Right lobe of liver (tissue), 6 donors: ENCODE results near the gene EMILIN2. TPM values are rescaled to one million over a fixed set of nuclear protein-coding genes. Genes with fewer than 3 reads are reported as not detected.

Source experiments
- ATAC-seq, 4 donors: fragments of 200-7000 bp; cut with Tn5 transposase; one replicate each; pipeline ENCODE4 v1.9.1; 2020; ENCODE audit warnings: mild to moderate bottlenecking in 4 of 4, moderate library complexity in 4 of 4
- DNase-seq, 3 donors: peaks; one replicate each; pipeline ENCODE4 v3.0.0-alpha.2; 2020
- H3K27ac ChIP-seq, 3 donors: fragments of 200-600 bp; one replicate each; pipeline ENCODE4 v1.8.0; 2022
- H3K27me3 ChIP-seq, 2 donors: fragments of 200-600 bp; one replicate each; pipeline ENCODE4 v1.8.0; 2022
- H3K36me3 ChIP-seq, 4 donors: fragments of 200-600 bp; sonication (generic) in 1 of 4; one replicate each; pipeline versions ENCODE4 v1.5.1 to v1.8.0; 2017 to 2022; ENCODE audit warnings: control low read depth in 1 of 4
- H3K4me1 ChIP-seq, 4 donors: fragments of 200-600 bp; sonication (generic) in 1 of 4; one replicate each; pipeline versions ENCODE4 v1.5.1 to v1.8.0; 2017 to 2022; ENCODE audit warnings: control low read depth in 1 of 4
- H3K4me3 ChIP-seq, 3 donors: fragments of 200-600 bp; one replicate each; pipeline ENCODE4 v1.8.0; 2022
- H3K9me3 ChIP-seq, 4 donors: fragments of 200-600 bp; sonication (generic) in 1 of 4; one replicate each; pipeline versions ENCODE4 v1.5.1 to v1.8.0; 2017 to 2022; ENCODE audit warnings: control low read depth in 1 of 4
- CTCF ChIP-seq, 4 donors: fragments of 200-600 bp in 3 of 4; fragments of 450-650 bp in 1 of 4; IDR thresholded peaks; one replicate each; pipeline versions ENCODE4 v1.5.1 to v1.8.0; 2016 to 2022; ENCODE audit warnings: antibody characterized with exemption in 4 of 4, mild to moderate bottlenecking in 2 of 4
- POLR2A ChIP-seq: fragments of 450-650 bp; IDR thresholded peaks from one replicate; pipeline ENCODE4 v1.6.1; 2017; ENCODE audit warnings: antibody characterized with exemption, mild to moderate bottlenecking
- WGBS: methylation state at CpG from one replicate; pipeline ENCODE4 v1.1.6; 2018; ENCODE audit warnings: low coverage, low lambda C conversion rate; ENCODE audit not compliant: insufficient coverage; ENCODE audit errors: missing lambda C conversion rate; 5-methylcytosine and 5-hydroxymethylcytosine counted together
- intact Hi-C, 2 donors: fragments of 100-400 bp; cut with DNase I; formaldehyde crosslinking; loops; one replicate each; pipeline versions ENCODE4 v1.11.2 to v1.14.1; 2022
- total RNA-seq, 6 experiments: library from RNA; depleted of rRNA in 2 of 6; stranded (reverse); fragments of >200 nt in 2 of 6; fragmentation: NEBNext Ultra II Directional in 3 of 6; extraction: Animal tissue kit (Norgen Biotek cat#: 25700) in 3 of 6; gene quantifications; one replicate each; pipeline versions ENCODE4 v1.1.0 to v1.2.4, GENCODE V29; 2016 to 2023
- donor health status: DM: no; HTN: yes; CAD: no.
- donor health status: DM: no; HTN: no; CAD: no.
- donor health status: DM: no; HTN: no; CAD: no.
- donor health status: DM: no; HTN: yes; CAD: no.
- donor health status: DM: no; HTN: yes; CAD: no.

EMILIN2 gene
- total RNA-seq, 6 experiments from 2014 or later: 0.99 to 4.4 (median 2.3) TPM

GRCh38 chr18:2961821-2962220 lies 115.0 kb downstream of the EMILIN2 start:
- H3K27me3 ChIP-seq: no peaks in the 10 kb centered on the region
- peaks cover 0 to 57% (median 13%) of the 10 kb centered on the region in 4 donors for H3K4me1 ChIP-seq
- no peak overlapping the region for H3K4me3 ChIP-seq
- peaks cover 0 to 11% (median 2%) of the 10 kb centered on the region in 4 donors for H3K36me3 ChIP-seq
- intact Hi-C loops: no loop called here
- no peak for DNase-seq
- 22% methylated on average over 4 of the region's 4 CpGs for WGBS
- ATAC-seq: peak; percentile 3 to 32 (median 12)
- TF ChIP-seq POLR2A (no peak), CTCF (IDR thresholded peaks at IDR 0.05) (no peak)
- H3K9me3 ChIP-seq: no peaks in the 10 kb centered on the region
- H3K27ac ChIP-seq: peak overlapping the region; percentile 45 to 71 (median 56)

GRCh38 chr18:2963048-2963447 lies 116.2 kb downstream of the EMILIN2 start:
- intact Hi-C loops: no loop called here
- no peaks in the 10 kb centered on the region for H3K27me3 ChIP-seq
- H3K27ac ChIP-seq: peak overlapping the region in 2 of 3 donors; percentile 5 to 71
- H3K36me3 ChIP-seq: peaks cover 0 to 11% (median 0%) of the 10 kb centered on the region in 4 donors
- H3K4me3 ChIP-seq: no peak overlapping the region
- ATAC-seq (no peak), DNase-seq (no peak)
- H3K9me3 ChIP-seq: no peaks in the 10 kb centered on the region
- WGBS: 57% methylated on average over 3 of the region's 3 CpGs
- peaks cover 0 to 69% (median 14%) of the 10 kb centered on the region in 4 donors for H3K4me1 ChIP-seq
- no peak for TF ChIP-seq POLR2A
- TF ChIP-seq CTCF (IDR thresholded peaks at IDR 0.05): no peak

GRCh38 chr18:2964361-2965010 lies 117.7 kb downstream of the EMILIN2 start:
- Histone ChIP-seq H3K9me3 (no peaks in the 10 kb centered on the region), H3K36me3 (peaks cover 0 to 6% (median 0%) of the 10 kb centered on the region in 4 donors), H3K4me1 (peaks cover 0 to 69% (median 23%) of the 10 kb centered on the region in 4 donors), H3K27me3 (no peaks in the 10 kb centered on the region), H3K4me3 (no peak overlapping the region), H3K27ac (no peak overlapping the region)
- DNase-seq: no peak
- 81% methylated on average over 5 of the region's 8 CpGs for WGBS
- no peak for ATAC-seq
- TF ChIP-seq POLR2A: no peak
- no peak for TF ChIP-seq CTCF (IDR thresholded peaks at IDR 0.05)
- intact Hi-C loops: no loop called here

Other genes with a start within 250 kb of the EMILIN2 start
- 10 to 100 TPM; 13.9 to 31.0 (median 17.3) TPM for gene SMCHD1, start 191.3 kb upstream of the EMILIN2 start, total RNA-seq
- gene LPIN2, start 166.1 kb downstream of the EMILIN2 start, total RNA-seq: 100 to 1,000 TPM in 5 of 6 experiments, 10 to 100 TPM in 1; 64.9 to 175 (median 150) TPM